GM18508 (cell line): ENCODE data around the gene REPS1.

Experiments used
- ATAC-seq: cut with Tn5 transposase; IDR thresholded peaks from one replicate; pipeline ENCODE4 v1.9.1; 2021; ENCODE audit warnings: moderate number of reproducible peaks; ENCODE audit not compliant: insufficient read depth, unreplicated experiment

Gene REPS1

DNA sequence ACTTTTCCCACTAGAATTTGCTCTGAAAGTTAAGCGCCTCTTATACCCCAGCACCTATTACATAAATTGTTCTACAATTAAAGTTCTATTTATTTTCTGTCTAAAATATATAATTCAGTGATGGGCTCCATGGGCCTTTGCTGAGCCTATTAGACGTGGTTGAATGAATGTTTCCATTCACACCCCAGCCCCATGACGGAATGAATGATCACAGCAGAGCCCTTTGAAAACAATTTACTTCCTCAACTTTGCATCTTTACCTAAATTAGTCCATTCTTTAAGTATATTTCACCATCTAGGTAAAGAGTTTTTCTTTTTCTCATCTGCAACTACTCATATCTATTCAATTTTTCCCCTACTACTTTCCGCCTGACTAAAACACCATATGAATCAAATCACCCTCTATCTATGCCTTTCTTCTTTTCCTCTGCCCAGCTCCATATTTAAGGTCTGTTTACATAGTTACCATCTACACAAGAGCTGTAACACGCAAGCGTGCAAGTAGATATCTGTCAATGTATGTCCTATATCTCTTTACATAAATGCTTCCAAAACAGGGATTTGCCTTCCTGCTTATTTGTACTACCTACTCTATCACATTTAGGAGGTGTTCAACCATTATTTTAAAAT is 122.5 kb downstream of the REPS1 start:
- no peak for ATAC-seq

DNA sequence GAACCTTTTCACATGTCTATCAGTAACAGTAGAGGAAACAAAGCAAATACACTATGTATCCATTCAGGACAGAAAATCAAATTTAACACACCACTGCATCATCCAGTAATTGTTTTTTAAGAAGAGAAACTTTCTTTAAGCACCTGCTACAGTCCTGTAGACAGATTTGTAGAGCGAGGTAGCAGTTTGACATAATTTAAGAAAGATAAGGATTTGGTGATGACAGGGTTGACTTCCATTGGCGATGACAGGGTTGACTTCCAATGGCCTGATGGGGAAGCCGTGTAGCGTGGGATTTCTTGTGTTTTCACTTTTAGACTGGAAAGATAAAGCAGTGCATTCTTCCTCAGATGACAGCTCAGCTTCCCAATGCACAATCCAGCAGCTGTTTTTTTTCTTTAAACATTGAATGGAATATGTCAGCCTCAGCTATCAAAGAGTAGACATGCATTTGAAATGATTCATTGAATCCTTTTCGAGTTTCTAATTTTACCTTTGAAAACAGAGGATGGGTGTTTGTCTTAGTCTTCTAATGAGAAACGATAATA is 123.6 kb downstream of the REPS1 start:
- no peak for ATAC-seq

DNA sequence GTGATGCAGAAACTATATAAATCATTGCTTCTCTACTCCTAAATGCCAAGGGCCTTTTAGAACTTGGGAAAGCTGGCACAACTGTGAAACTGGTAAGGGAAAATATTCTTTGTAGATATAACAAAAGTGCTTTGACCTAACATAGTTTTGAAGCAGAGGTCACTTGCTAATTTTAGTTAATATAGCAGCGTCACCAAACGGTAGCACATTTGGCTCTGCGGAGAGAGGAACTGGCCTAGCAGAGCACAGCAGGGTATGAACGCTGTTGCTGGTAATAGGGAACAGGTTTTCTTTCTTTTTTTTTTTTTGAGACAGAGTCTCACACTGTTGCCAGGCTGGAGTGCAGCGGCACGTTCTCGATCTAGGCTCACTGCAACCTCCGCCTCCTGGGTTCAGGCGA is 124.7 kb downstream of the REPS1 start:
- ATAC-seq: no peak

GRCh38 chr6:138862456-138862855 is 125.6 kb downstream of the REPS1 start:
- no peak for ATAC-seq

DNA sequence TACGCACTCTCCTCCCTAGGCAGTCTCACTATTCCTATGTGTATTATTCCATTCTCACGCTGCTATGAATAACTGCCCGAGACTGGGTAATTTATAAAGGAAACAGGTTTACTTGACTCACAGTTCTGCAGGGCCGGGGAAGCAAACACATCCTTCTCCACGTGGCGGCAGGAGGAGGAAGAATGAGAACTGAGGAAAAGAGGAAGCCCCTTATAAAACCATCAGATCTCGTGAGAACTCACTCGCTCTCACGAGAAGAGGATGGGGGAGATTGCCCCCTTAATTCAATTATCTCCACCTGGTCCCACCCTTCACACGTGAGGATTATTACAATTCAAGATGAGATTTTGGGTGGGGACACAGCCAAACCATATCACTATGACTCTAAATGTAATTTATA is 130.3 kb downstream of the REPS1 start:
- ATAC-seq: no peak

- no peak for ATAC-seq
Observed at GRCh38 chr6:138856654-138857053, 131.4 kb downstream of the REPS1 start.
